Fibroblast of the aortic adventitia (primary cell): ENCODE results near the gene ZNF205. TPM values are rescaled to one million over a fixed set of nuclear protein-coding genes. Genes with fewer than 3 reads are reported as not detected.

Experiments used
- DNase-seq: peaks from one replicate; pipeline ENCODE4 v3.0.0-alpha.2; 2010; ENCODE audit warnings: low read depth
- H3K4me3 ChIP-seq: 2 replicates; pipeline ENCODE4 v1.5.1; 2011; ENCODE audit warnings: low read depth, mild to moderate bottlenecking, control low read depth, low read length, moderate library complexity
- total RNA-seq: library from RNA; depleted of rRNA; stranded (reverse); fragments of >200 nt; gene quantifications from 2 replicates; pipeline ENCODE4 v1.2.3, GENCODE V29; 2012; ENCODE audit warnings: low replicate concordance
- TF ChIP-seq, protein P1 (sequence below): IDR thresholded peaks from 2 replicates; pipeline ENCODE4 v1.5.1; 2011; ENCODE audit warnings: mild to moderate bottlenecking, low read length, control low read depth, inconsistent platforms; ENCODE audit not compliant: insufficient read depth

The ZNF205 gene
- total RNA-seq, 1 donor: 14.7 TPM

DNA sequence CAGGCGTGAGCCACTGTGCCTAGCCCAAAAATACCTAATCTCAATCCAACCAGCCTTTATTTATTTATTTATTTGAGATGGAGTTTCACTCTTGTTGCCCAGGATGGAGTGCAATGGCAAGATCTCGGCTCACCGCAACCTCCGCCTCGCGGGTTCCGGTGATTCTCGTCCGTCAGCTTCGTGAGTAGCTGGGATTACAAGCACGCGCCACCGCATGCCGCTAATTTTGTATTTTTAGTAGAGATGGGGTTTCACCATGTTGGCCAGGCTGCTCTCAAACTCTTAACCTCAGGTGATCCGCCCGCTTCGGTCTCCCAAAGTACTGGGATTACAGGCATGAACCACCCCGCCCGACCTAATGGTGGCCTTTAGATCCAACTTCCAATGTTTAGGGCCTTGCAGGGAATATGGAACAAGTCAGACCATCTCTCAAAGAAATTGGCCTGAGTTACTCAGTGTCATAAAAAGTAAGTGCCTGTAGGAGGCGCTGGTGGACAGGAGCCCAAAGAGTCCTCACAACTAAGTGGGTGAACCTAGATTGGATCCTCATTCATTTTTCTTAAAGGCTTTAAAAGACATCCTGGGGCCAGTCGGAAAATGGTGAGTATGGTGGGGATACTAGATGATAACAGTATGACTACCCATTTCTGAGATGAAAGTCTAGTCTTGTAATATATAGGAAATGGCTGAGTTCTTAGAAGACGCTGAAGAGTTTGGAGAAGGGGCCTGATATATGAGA, 17.9 kb upstream of the ZNF205 start:
- H3K4me3 ChIP-seq: no peak overlapping the region
- peak; percentile 46 for DNase-seq
- TF ChIP-seq, protein P1, sequence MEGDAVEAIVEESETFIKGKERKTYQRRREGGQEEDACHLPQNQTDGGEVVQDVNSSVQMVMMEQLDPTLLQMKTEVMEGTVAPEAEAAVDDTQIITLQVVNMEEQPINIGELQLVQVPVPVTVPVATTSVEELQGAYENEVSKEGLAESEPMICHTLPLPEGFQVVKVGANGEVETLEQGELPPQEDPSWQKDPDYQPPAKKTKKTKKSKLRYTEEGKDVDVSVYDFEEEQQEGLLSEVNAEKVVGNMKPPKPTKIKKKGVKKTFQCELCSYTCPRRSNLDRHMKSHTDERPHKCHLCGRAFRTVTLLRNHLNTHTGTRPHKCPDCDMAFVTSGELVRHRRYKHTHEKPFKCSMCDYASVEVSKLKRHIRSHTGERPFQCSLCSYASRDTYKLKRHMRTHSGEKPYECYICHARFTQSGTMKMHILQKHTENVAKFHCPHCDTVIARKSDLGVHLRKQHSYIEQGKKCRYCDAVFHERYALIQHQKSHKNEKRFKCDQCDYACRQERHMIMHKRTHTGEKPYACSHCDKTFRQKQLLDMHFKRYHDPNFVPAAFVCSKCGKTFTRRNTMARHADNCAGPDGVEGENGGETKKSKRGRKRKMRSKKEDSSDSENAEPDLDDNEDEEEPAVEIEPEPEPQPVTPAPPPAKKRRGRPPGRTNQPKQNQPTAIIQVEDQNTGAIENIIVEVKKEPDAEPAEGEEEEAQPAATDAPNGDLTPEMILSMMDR: peak; percentile 57

DNA sequence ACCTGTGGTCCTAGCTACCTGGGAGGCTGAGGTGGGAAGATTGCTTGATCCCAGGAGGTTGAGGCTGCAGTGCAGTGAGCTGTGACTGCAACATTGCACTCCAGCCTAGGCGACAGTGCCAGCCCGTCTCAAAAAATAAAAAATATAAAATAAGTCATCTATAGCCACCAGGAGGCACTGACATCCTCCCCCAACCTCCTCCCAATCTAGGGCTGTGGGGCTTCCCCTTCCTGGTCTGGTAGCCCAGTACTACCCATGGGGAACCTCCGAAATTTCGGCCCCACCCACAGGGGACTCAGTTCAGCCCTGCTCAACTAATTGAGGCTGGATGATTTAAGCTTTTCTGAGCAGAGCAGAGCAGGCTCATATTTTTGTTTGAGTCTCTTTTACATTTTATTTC, 16.5 kb upstream of the ZNF205 start:
- TF ChIP-seq, protein P1: peak; percentile 36
- no peak for DNase-seq

DNA sequence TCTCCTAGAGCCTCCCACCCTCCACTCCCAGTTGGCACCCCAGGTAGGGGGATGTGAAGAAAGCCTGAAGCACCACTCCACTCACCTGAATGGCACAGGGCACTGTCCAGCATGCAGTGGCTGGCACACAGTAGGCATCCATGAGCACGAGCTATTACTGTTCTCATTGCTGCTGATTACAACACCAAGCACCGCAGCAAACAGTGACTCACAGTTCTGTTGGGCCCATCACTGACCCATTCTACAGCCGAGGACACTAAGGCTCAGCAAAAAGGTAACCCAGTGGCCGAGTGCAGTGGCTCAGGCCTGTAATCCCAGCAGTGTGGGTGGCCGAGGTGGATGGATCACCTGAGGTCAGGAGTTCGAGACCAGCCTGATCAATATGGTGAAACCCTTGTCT, 16.0 kb upstream of the ZNF205 start:
- no peak for DNase-seq
- H3K4me3 ChIP-seq: no peak overlapping the region
- TF ChIP-seq, protein P1: no peak

More for the DNA sequence above, 16.5 kb upstream of the ZNF205 start:
- H3K4me3 ChIP-seq: no peak overlapping the region

DNA sequence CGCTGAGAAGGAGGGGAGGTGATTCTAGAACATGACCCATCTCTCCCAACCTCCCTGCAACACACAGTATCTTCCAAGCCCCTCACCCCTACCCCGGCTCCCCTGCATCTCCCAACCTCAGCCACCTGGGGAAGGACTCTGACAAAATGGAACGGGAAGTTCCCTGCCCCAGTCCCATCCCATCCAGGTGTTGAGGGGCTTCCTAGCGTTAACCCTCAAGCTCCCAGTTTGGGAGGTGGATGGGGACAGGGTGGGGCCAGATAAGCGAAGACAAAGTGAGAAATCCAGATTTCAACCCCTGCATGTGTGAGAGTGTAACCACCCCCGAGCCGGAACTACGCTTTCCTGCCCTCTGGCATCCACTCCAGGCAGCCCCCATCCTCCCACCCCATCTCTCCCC, 15.1 kb upstream of the ZNF205 start:
- TF ChIP-seq, protein P1: no peak
- no peak overlapping the region for H3K4me3 ChIP-seq
- DNase-seq: no peak

DNA sequence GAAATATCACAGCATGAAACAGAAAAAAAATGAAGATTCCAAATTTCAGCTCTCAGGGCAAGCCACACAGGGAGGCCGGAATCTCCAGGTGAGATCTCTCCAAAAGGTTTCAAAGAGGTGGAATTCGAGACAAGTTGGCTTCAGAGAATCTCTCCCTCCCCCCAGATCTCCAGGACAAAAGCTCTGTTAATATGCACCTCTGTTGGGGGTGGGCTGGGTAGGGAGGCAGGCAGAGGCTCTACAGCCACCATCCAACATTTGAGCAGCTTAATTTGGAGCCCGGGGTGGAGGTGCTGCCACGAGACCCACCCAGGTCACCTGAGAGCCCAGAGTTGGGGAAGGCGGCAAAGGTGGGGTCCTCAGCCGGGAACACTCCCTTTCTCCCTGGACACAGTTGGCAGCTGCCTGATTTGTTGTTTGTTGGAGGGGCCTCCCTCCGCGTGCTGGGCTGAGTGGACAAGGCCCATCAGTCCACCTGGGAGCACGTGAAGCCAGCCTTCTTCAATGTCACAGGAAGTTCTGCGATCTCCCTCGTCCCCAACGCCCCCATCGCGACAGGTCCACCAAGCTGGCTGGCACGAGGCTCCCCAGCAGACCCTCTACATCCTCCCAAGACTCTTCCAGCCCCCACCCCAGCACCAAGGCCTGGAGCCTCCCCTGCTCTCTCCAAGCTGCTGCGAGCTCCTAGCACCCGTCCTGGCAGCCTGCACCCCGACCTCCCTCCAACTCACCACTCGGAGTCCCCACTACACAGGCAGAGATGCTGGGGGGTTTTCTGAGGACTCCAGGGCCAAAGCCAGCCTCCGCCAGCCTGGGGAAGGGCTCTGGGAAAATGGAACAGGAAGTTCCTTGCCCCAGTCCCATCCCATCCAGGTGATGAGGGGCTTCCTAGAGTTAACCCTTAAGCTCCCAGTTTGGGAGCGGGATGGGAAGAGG, 13.7 kb upstream of the ZNF205 start, which contains the start of gene ZSCAN10:
Gene ZSCAN10 (minus strand): TSS at position 836 of the 936 bp plus-strand sequence. CDS start 6,357 bp downstream, outside the sequence.
- DNase-seq: no peak
- H3K4me3 ChIP-seq: peak within 1 kb of the TSS; percentile 31
- TF ChIP-seq, protein P1: no peak

DNA sequence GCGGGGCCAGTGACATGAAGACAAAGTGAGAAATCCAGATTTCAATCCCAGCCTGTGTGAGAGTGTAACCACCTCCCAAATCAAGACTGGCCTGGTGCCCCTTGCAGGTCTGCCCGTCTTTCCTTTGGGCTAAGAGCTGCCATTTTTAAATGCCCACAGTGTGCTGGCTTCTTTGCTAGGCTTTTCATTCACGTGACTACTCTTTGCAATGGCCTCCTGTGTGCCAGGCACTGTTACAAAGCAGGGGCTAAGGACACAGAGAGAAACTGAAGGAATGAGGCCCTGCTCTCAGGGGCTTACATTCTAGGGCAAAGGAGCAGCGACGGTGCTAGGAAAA, 13.0 kb upstream of the ZNF205 start:
- DNase-seq: no peak
- H3K4me3 ChIP-seq: no peak overlapping the region
- TF ChIP-seq, protein P1: no peak
